ENCODE measurements around the gene HJURP. TPM values are rescaled to one million over a fixed set of nuclear protein-coding genes. Genes with fewer than 3 reads are reported as not detected.

HJURP gene
- total RNA-seq, 1 experiment from 2014 or later, result 37.0 TPM

- H3K9me3 ChIP-seq (ENCODE audit: low read length), result no peaks in the 10 kb centered on the region
- no peaks in the 10 kb centered on the region for H4K20me1 ChIP-seq (ENCODE audit: low read length)
- H3K27ac ChIP-seq (ENCODE audit: low read length), result no peak overlapping the region
- no peaks in the 10 kb centered on the region for H3F3A ChIP-seq (ENCODE audit: low read length, unreplicated experiment)
- ATAC-seq (no peak), DNase-seq (no peak)
- H3K36me3 ChIP-seq (ENCODE audit: low read depth, low read length), result no peaks in the 10 kb centered on the region
- intact Hi-C loops (cut with micrococcal nuclease), result no loop called here
- no peak overlapping the region for H3K4me2 ChIP-seq (ENCODE audit: low read length)
- no peak overlapping the region for H3K4me3 ChIP-seq (ENCODE audit: low read length)
- no peaks in the 10 kb centered on the region for H3K27me3 ChIP-seq (ENCODE audit: low read length)
- ChIA-PET CTCF (no interaction called here), POLR2A (ENCODE audit: unreplicated experiment) (no interaction called here)
- H3K79me2 ChIP-seq (ENCODE audit: low read length), result no peaks in the 10 kb centered on the region
- TF ChIP-seq EZH2phosphoT487 (IDR thresholded peaks at IDR 0.05; ENCODE audit: borderline replicate concordance, low read length) (no peak), CTCF (conservative IDR thresholded peaks at IDR 0.05; ENCODE audit: low read depth, low read length) (no peak), EZH2 (IDR thresholded peaks at IDR 0.05; ENCODE audit: low read length, unreplicated experiment) (no peak)
- no peak overlapping the region for H2AFZ ChIP-seq (ENCODE audit: low read length)
- H3K9ac ChIP-seq (ENCODE audit: low read length), result no peak overlapping the region
- H3K9me2 ChIP-seq (replicated peaks; ENCODE audit: low read length), result no peaks in the 10 kb centered on the region
- no peaks in the 10 kb centered on the region for H3K4me1 ChIP-seq (ENCODE audit: insufficient read depth, low read length)
- no TSS peak for BruUV-seq (replicated peaks)
These were observed 34.2 kb downstream of the HJURP start for GRCh38 chr2:233819884-233820773.

GRCh38 chr2:233818639-233819621 is 35.4 kb downstream of the HJURP start:
- intact Hi-C loops (cut with micrococcal nuclease), result no loop called here
- TF ChIP-seq CTCF (conservative IDR thresholded peaks at IDR 0.05; ENCODE audit: low read depth, low read length) (no peak), EZH2phosphoT487 (IDR thresholded peaks at IDR 0.05; ENCODE audit: borderline replicate concordance, low read length) (no peak), EZH2 (IDR thresholded peaks at IDR 0.05; ENCODE audit: low read length, unreplicated experiment) (no peak)

More at GRCh38 chr2:233818639-233819621, 35.4 kb downstream of the HJURP start:
- Histone ChIP-seq H3K27ac (ENCODE audit: low read length) (no peak overlapping the region), H3K79me2 (ENCODE audit: low read length) (no peaks in the 10 kb centered on the region), H2AFZ (ENCODE audit: low read length) (no peak overlapping the region), H3F3A (ENCODE audit: low read length, unreplicated experiment) (no peaks in the 10 kb centered on the region), H3K36me3 (ENCODE audit: low read depth, low read length) (no peaks in the 10 kb centered on the region), H3K9ac (ENCODE audit: low read length) (no peak overlapping the region), H3K9me2 (replicated peaks; ENCODE audit: low read length) (no peaks in the 10 kb centered on the region), H3K4me1 (ENCODE audit: insufficient read depth, low read length) (no peaks in the 10 kb centered on the region), H4K20me1 (ENCODE audit: low read length) (no peaks in the 10 kb centered on the region), H3K4me2 (ENCODE audit: low read length) (no peak overlapping the region), H3K9me3 (ENCODE audit: low read length) (no peaks in the 10 kb centered on the region), H3K4me3 (ENCODE audit: low read length) (no peak overlapping the region), H3K27me3 (ENCODE audit: low read length) (no peaks in the 10 kb centered on the region)
- ATAC-seq (no peak), DNase-seq (no peak)
- ChIA-PET POLR2A (ENCODE audit: unreplicated experiment) (no interaction called here), CTCF (no interaction called here)
- no TSS peak for BruUV-seq (replicated peaks)
